HG02840 (cell line): ENCODE results near the gene GSKIP.
A peak's percentile ranks its signal among the peaks of the same experiment; 100 is the strongest.
"Not testable (repeated sequence)": the region's sequence is repeated elsewhere in the genome, so short reads cannot be mapped to it uniquely, and the experiment has no call there.

Experiments used
- ATAC-seq: cut with Tn5 transposase; IDR thresholded peaks from one replicate; pipeline ENCODE4 v1.9.1; 2021; ENCODE audit warnings: mild to moderate bottlenecking, moderate library complexity, moderate number of reproducible peaks; ENCODE audit not compliant: unreplicated experiment, low FRiP score

Gene GSKIP

DNA sequence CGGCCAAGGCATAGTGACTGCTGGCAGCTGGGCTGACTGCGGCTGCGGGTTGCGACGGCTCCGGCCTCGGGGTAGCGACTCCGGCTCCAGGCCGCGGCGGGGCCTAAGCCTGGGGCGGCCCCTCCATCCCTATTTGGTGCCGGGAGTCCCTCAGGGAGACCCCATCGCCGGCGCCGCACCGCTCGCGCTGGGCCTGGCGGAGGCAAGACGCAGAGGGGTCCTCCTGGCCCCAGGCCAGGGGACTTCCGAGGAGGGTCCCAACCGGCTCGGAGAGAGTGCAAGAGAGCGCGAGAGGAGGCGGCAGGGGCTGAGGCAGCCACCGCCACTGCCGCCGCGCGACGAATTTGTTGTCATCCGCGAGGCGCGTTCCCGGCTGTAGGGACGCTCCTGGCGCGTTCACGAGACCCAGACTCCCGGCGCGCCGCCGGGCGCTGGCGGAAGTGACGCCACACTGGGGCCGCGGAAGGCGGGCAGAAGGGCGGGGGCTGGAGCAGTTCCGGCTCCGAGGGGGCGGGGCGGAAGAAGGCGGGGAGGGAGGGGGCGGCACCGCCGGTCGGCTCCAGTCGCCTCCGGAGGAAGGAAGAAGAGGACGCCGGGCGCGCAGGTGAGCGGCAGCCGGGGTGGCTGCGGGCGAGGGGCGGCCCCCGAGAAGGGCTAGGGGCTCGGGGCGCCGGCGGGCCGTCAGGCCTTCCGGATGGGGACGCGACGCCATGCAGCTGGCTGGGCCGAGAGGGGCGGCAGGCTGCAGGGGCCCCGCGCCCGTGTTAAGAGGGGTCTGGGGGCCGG, at the start of gene GSKIP, which contains the start of gene ATG2B:
Gene GSKIP, plus strand, starts transcription at position 562 of the 786 bp plus-strand sequence. CDS start 18,722 bp downstream, outside the sequence.
Gene ATG2B, minus strand, starts transcription at position 377 of the 786 bp plus-strand sequence. Its CDS starts 365 bp downstream, at position 12.
- peak; percentile 74 for ATAC-seq

GRCh38 chr14:96316087-96316486, 47.2 kb upstream of the GSKIP start:
- ATAC-seq: no peak

DNA sequence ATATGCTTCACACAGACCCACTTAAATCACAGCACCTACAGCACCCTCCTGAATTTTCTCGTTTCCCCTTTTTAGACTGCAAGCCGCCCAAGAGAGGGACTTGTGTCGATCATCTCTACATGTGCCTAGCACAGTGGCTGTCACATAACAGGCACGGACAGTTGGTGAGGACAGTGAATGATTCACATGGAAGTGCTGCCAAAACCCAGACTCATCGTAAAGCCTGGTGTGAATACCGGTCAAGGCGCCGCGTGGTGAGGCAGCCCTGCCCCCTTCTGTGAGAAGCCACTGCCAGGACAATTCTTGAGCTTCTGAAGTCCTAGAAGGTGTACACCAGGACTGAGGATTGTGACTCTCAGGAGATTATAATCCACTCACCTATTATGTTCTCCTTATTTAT, 44.5 kb upstream of the GSKIP start:
- no peak for ATAC-seq

- ATAC-seq: no peak
Observed at GRCh38 chr14:96320605-96321004, 42.7 kb upstream of the GSKIP start.

GRCh38 chr14:96324219-96324618, 39.1 kb upstream of the GSKIP start:
- ATAC-seq: no peak

DNA sequence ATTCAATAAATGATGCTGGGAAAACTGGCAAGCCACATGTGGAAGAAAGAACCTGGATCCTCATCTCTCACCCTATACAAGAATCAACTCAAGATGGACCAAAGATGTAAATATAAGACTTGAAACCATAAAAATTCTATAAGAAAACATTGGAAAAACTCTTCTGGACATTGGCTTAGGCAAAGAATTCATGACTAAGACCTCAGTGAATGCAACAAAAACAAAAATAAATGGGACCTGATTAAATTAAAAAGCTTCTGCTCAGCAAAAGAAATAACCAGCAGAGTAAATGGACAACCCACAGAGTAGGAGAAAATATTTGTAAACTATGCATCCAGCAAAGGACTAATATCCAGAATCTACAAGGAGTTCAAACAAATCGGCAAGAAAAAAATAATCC, 24.8 kb upstream of the GSKIP start:
- no peak for ATAC-seq

GRCh38 chr14:96341323-96341722, 22.0 kb upstream of the GSKIP start:
- no peak for ATAC-seq

DNA sequence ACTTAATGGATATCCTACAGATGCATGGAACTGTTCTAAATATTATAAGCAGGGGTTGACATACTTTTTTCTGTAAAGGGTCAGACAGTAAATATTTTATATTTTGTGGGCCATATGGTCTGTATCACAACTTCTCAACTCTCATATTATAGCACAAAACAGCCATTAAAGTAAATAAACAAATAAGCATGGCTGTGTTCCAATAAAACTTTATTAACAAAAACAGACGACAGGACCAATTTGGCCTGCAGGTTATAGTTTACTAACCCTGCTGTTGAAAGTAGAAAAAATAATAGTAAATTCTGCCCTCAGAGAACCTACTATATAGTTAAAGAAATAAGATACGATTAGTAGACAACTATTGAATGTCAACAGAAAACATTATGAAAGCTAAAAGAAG, 17.7 kb upstream of the GSKIP start:
- no peak for ATAC-seq

DNA sequence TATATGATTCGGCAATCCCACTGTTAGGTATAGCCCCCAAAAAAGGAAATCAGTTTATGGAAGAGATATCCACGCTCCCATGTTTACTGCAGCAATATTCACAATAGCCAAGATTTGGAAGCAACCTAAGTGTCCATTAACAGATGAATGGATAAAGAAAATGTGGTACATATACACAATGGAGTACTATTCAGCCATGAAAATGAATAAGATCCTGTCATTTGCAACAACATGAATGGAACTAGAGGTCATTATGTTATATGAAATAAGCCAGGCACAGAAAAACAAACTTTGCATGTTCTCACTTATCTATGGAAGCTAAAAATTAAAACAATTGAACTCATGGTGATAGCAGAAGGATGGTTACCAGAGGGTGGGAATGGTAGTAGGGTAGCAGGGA, 15.4 kb upstream of the GSKIP start:
- ATAC-seq: not testable (repeated sequence)

DNA sequence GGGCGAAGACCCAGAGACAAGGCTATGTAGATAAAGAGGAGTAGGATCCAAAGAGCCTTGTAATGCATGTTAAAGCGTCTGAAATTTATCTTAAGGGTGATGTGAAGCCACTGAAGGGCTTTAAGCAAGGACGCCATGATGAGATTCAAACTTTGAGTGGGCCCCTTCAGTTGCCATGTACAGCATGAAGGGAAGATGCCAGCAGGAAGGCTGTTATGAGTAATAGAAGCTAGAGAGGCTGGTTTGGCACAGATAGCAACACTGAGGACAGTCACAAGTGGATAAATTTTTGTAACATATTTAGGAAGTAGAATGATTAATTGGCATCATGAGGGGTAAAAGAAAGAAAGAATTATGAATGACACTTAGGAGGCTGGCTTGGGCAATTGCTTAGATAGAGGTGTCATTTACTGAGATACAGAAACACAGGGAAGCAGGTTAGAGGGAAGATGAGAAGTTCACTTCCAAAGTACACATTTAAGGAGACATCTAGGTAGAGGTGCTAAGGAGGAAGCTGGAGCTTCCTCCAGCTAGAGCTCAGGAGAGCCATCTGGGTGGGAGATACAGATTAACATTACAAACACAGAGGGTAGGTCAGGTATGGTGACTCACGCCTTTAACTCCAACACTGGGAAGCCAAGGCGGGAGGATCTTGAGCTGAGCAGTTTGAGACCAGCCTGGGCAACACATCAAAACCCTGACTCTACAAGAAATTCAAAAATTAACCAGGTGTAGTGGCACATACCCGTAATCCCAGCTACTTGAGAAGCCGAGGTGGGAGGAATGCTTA, 13.8 kb upstream of the GSKIP start:
- no peak for ATAC-seq

GRCh38 chr14:96351986-96352385, 11.3 kb upstream of the GSKIP start:
- ATAC-seq: no peak

GRCh38 chr14:96352708-96353107, 10.6 kb upstream of the GSKIP start:
- ATAC-seq: no peak

GRCh38 chr14:96354246-96354645, 9.1 kb upstream of the GSKIP start:
- no peak for ATAC-seq

GRCh38 chr14:96357216-96357615, 6.1 kb upstream of the GSKIP start:
- no peak for ATAC-seq

DNA sequence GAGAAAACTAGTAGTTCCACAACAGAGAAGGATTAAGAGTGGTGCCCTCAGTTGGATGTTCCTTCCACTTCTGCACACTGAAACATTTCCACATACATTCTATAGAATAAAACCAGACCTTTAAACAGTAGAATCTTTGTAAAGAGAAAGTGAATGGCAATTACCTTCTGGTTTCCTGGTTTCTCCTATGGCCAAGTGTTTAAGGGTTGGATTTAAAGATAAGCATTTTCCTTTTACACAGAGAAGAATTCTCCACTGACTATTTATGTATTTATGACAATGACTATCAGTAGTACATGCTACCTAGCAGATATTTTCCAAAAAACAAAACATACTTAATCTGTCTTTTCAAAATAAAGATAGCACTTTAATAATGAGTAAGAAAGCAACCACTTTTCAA, 3.4 kb upstream of the GSKIP start:
- no peak for ATAC-seq

DNA sequence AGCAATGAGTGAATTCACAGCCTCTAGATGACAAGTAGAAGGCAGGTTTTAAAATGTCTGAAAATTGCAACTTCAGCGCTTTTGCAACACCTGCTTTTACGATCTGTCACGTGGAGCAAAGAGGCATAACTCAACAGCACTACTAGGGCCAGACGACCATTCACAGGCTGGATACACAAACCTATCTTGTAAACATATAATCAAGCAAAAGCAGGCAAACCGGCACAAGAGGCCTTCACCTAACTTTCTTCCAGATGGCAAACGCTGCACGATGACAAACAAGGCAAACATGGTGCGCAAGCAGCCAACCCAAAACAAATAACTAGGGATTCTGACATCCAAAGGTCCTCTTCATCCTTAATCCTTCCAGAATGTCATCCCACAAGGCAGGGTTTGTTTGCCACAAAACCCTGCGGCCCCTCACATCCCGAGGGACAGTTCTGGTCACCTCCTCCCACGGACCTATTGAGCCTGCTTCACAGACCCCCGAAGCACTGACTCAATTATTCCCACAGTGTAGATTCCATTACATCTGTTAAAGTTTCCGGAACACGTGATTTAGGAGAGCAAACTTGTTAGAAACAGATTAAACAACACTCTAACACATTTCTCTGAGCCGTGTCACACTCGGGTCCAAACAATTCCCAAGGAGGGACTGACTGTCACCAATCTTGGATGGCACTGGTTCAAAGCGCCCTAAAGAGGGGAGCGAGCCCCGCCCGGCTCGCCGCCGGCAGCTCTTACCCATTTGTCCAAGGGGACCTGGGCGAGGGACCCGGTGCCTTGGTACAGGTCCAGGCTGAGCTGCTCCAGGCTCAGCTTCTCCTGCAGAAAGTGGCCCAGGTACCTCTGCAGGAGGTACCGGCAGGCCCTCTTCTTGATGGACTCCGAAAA, 1.0 kb upstream of the GSKIP start:
- peak; percentile 6 for ATAC-seq

DNA sequence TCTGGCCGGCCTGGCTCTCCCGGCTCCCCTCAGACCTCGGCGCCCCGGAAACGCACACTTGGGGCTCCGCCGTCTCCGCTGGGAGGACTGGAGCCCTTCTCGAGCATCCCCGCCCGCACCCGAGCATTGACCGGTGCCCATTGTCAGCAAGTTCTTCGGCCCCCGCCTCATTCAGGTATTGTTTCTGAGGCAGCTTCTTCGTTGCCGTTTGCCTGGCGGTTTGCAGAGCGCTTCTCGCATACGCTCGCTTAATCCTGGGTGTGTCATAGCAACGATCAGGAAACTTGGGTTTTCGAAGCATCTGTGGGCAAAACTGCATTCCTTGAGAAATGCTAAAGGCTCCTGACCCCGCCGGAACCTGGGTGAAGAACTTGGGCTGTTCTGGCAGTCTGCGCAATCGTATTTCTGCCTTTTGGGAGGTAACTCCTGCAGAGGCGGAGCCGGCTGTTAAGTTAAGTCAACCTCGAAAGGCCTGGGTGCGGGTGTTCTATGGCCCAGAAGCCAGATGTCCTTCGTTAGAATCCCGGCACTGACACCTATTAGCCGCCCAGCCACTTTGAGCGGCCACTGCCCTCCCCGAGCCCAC, 518 bp downstream of the GSKIP start:
- ATAC-seq: peak; percentile 31

DNA sequence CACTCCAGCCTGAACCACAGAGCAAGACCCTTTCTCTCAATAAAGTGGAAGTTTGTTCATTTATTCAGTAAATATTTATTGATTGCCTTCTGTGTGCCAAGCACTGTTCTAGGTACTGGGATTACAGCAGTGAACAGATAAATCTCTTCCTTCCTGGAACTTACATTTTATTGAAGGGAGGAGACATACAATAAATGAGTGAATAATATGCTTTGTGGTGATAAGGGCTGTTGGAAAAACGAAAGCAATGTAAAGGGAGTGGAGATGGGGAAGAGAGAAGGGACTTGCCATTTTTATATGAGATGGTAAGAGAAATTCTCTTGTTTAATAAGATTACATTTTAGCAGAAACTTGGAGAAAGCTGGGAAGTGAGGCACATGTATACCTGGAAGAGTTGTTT, 1.6 kb downstream of the GSKIP start:
- no peak for ATAC-seq

- no peak for ATAC-seq
Observed at GRCh38 chr14:96368534-96368933, 5.2 kb downstream of the GSKIP start.

DNA sequence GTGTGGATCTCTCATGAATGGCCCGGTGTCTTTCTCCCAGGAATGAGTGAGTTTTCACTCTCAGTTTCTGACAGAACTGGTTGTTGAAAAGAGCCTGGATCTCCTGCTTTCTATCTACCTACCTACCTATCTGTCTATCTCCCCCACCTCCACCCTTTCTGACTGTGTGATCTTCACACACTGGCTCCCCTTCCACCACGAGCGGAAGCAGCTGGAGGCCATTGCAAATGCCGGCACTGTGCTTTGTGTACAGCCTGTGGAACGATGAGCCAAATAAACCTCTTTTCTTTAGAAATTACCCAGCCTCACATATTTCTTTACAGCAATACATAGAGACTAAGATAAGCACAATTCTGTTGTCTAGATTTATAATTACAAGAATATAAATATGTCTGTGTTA, 7.2 kb downstream of the GSKIP start:
- ATAC-seq: no peak
